Stimulated activated effector memory CD8-positive, alpha-beta T cell treated with anti-CD3 and anti-CD28 coated beads, Interleukin-12 subunit alpha, Interleukin-12 subunit beta, amount 100 ng/mL, for 72 hours (primary cell): ENCODE data around the gene ROR1.

Source experiments
- ATAC-seq: fragments of 150-1000 bp; cut with Tn5 transposase; 2 replicates; pipeline ENCODE4 v1.10.0; 2021
- DNase-seq, 2 donors: peaks; one replicate each; pipeline ENCODE4 v3.0.0; 2021 to 2022; ENCODE audit warnings: low spot score in 2 of 2
- H3K27ac Mint-ChIP-seq: one replicate; pipeline ENCODE4 v1.8.0; 2022; ENCODE audit warnings: mild to moderate bottlenecking, mixed read lengths
- H3K36me3 Mint-ChIP-seq: one replicate; pipeline ENCODE4 v1.8.0; 2022; ENCODE audit warnings: mild to moderate bottlenecking, mixed read lengths
- H3K4me1 Mint-ChIP-seq: one replicate; pipeline ENCODE4 v1.8.0; 2022; ENCODE audit warnings: mixed read lengths
- H3K4me3 Mint-ChIP-seq: one replicate; pipeline ENCODE4 v1.8.0; 2022; ENCODE audit warnings: mild to moderate bottlenecking, mixed read lengths
- H3K9me3 Mint-ChIP-seq: one replicate; pipeline ENCODE4 v1.8.0; 2022; ENCODE audit warnings: mixed read lengths

The ROR1 gene

GRCh38 chr1:63836830-63837229 is 63.0 kb downstream of the ROR1 start:
- H3K36me3 Mint-ChIP-seq, result no peaks in the 10 kb centered on the region
- no peak overlapping the region for H3K4me3 Mint-ChIP-seq
- no peaks in the 10 kb centered on the region for H3K9me3 Mint-ChIP-seq
- DNase-seq (no peak), ATAC-seq (no peak)
- no peaks in the 10 kb centered on the region for H3K4me1 Mint-ChIP-seq
- no peak overlapping the region for H3K27ac Mint-ChIP-seq

- Mint-ChIP-seq H3K4me1 (no peaks in the 10 kb centered on the region), H3K36me3 (no peaks in the 10 kb centered on the region), H3K27ac (no peak overlapping the region), H3K4me3 (no peak overlapping the region), H3K9me3 (no peaks in the 10 kb centered on the region)
- DNase-seq (no peak), ATAC-seq (no peak)
These were observed 69.2 kb downstream of the ROR1 start for GRCh38 chr1:63843010-63843409.

- Mint-ChIP-seq H3K4me1 (no peaks in the 10 kb centered on the region), H3K9me3 (no peaks in the 10 kb centered on the region), H3K27ac (no peak overlapping the region), H3K4me3 (no peak overlapping the region), H3K36me3 (no peaks in the 10 kb centered on the region)
- DNase-seq, result no peak
- ATAC-seq, result no peak
These were observed 70.1 kb downstream of the ROR1 start for GRCh38 chr1:63843884-63844283.

GRCh38 chr1:63845346-63845745 is 71.5 kb downstream of the ROR1 start:
- H3K4me3 Mint-ChIP-seq, result no peak overlapping the region
- ATAC-seq (no peak), DNase-seq (no peak)
- H3K9me3 Mint-ChIP-seq, result no peaks in the 10 kb centered on the region
- H3K27ac Mint-ChIP-seq, result no peak overlapping the region
- no peaks in the 10 kb centered on the region for H3K4me1 Mint-ChIP-seq
- no peaks in the 10 kb centered on the region for H3K36me3 Mint-ChIP-seq

GRCh38 chr1:63847308-63847910 is 73.6 kb downstream of the ROR1 start:
- no peaks in the 10 kb centered on the region for H3K36me3 Mint-ChIP-seq
- H3K4me1 Mint-ChIP-seq, result no peaks in the 10 kb centered on the region
- ATAC-seq, result no peak
- no peak overlapping the region for H3K27ac Mint-ChIP-seq
- DNase-seq, result no peak
- H3K4me3 Mint-ChIP-seq, result no peak overlapping the region
- no peaks in the 10 kb centered on the region for H3K9me3 Mint-ChIP-seq

- H3K27ac Mint-ChIP-seq, result no peak overlapping the region
- DNase-seq (no peak), ATAC-seq (no peak)
- H3K36me3 Mint-ChIP-seq, result no peaks in the 10 kb centered on the region
- H3K9me3 Mint-ChIP-seq, result no peaks in the 10 kb centered on the region
- H3K4me1 Mint-ChIP-seq, result no peaks in the 10 kb centered on the region
- no peak overlapping the region for H3K4me3 Mint-ChIP-seq
These were observed 74.9 kb downstream of the ROR1 start for GRCh38 chr1:63848733-63849132.

- ATAC-seq, result no peak
- no peaks in the 10 kb centered on the region for H3K9me3 Mint-ChIP-seq
- no peak overlapping the region for H3K27ac Mint-ChIP-seq
- no peaks in the 10 kb centered on the region for H3K36me3 Mint-ChIP-seq
- no peaks in the 10 kb centered on the region for H3K4me1 Mint-ChIP-seq
- H3K4me3 Mint-ChIP-seq, result no peak overlapping the region
- DNase-seq, result no peak
These were observed 75.3 kb downstream of the ROR1 start for GRCh38 chr1:63849149-63849548.

GRCh38 chr1:63854091-63854490 is 80.3 kb downstream of the ROR1 start:
- Mint-ChIP-seq H3K9me3 (peaks cover 8% of the 10 kb centered on the region), H3K4me1 (no peaks in the 10 kb centered on the region)
- ATAC-seq, result no peak

GRCh38 chr1:63855942-63856341 is 82.1 kb downstream of the ROR1 start:
- no peak overlapping the region for H3K4me3 Mint-ChIP-seq
- H3K27ac Mint-ChIP-seq, result no peak overlapping the region

More at GRCh38 chr1:63854091-63854490, 80.3 kb downstream of the ROR1 start:
- no peaks in the 10 kb centered on the region for H3K36me3 Mint-ChIP-seq
- no peak overlapping the region for H3K4me3 Mint-ChIP-seq
- no peak for DNase-seq
- H3K27ac Mint-ChIP-seq, result no peak overlapping the region

GRCh38 chr1:63856924-63857323 is 83.1 kb downstream of the ROR1 start:
- H3K4me1 Mint-ChIP-seq, result no peaks in the 10 kb centered on the region
- H3K36me3 Mint-ChIP-seq, result no peaks in the 10 kb centered on the region
- H3K9me3 Mint-ChIP-seq, result peaks cover 8% of the 10 kb centered on the region
- ATAC-seq (no peak), DNase-seq (no peak)
- no peak overlapping the region for H3K27ac Mint-ChIP-seq
- no peak overlapping the region for H3K4me3 Mint-ChIP-seq

More at GRCh38 chr1:63855942-63856341, 82.1 kb downstream of the ROR1 start:
- Mint-ChIP-seq H3K4me1 (no peaks in the 10 kb centered on the region), H3K9me3 (peaks cover 8% of the 10 kb centered on the region), H3K36me3 (no peaks in the 10 kb centered on the region)
- no peak for DNase-seq
- ATAC-seq, result no peak

- H3K4me3 Mint-ChIP-seq, result no peak overlapping the region
- DNase-seq (no peak), ATAC-seq (no peak)
- no peaks in the 10 kb centered on the region for H3K36me3 Mint-ChIP-seq
- peaks cover 8% of the 10 kb centered on the region for H3K9me3 Mint-ChIP-seq
- no peaks in the 10 kb centered on the region for H3K4me1 Mint-ChIP-seq
- H3K27ac Mint-ChIP-seq, result no peak overlapping the region
These were observed 83.7 kb downstream of the ROR1 start for GRCh38 chr1:63857478-63857877.

GRCh38 chr1:63858153-63858552 is 84.3 kb downstream of the ROR1 start:
- ATAC-seq (no peak), DNase-seq (no peak)
- H3K27ac Mint-ChIP-seq, result no peak overlapping the region
- H3K36me3 Mint-ChIP-seq, result no peaks in the 10 kb centered on the region
- H3K4me1 Mint-ChIP-seq, result no peaks in the 10 kb centered on the region
- H3K4me3 Mint-ChIP-seq, result no peak overlapping the region
- peaks cover 8% of the 10 kb centered on the region for H3K9me3 Mint-ChIP-seq

- H3K4me3 Mint-ChIP-seq, result no peak overlapping the region
- no peaks in the 10 kb centered on the region for H3K4me1 Mint-ChIP-seq
- H3K9me3 Mint-ChIP-seq, result peaks cover 8% of the 10 kb centered on the region
- ATAC-seq, result no peak
- no peak for DNase-seq
- no peaks in the 10 kb centered on the region for H3K36me3 Mint-ChIP-seq
- H3K27ac Mint-ChIP-seq, result no peak overlapping the region
These were observed 85.9 kb downstream of the ROR1 start for GRCh38 chr1:63859480-63860275.

GRCh38 chr1:63861052-63861691 is 87.4 kb downstream of the ROR1 start:
- DNase-seq (no peak), ATAC-seq (no peak)
- no peaks in the 10 kb centered on the region for H3K36me3 Mint-ChIP-seq
- H3K4me3 Mint-ChIP-seq, result no peak overlapping the region
- H3K27ac Mint-ChIP-seq, result no peak overlapping the region
- peaks cover 3% of the 10 kb centered on the region for H3K9me3 Mint-ChIP-seq
- no peaks in the 10 kb centered on the region for H3K4me1 Mint-ChIP-seq

GRCh38 chr1:63863145-63863544 is 89.3 kb downstream of the ROR1 start:
- Mint-ChIP-seq H3K4me1 (no peaks in the 10 kb centered on the region), H3K4me3 (no peak overlapping the region), H3K9me3 (no peaks in the 10 kb centered on the region), H3K27ac (no peak overlapping the region), H3K36me3 (no peaks in the 10 kb centered on the region)
- ATAC-seq (no peak), DNase-seq (no peak)

GRCh38 chr1:63864224-63864641 is 90.4 kb downstream of the ROR1 start:
- ATAC-seq, result no peak
- Mint-ChIP-seq H3K4me1 (no peaks in the 10 kb centered on the region), H3K4me3 (no peak overlapping the region), H3K9me3 (no peaks in the 10 kb centered on the region), H3K36me3 (no peaks in the 10 kb centered on the region), H3K27ac (no peak overlapping the region)
- no peak for DNase-seq
